HG03066 (cell line): Measurements from ENCODE around the gene CD44.
A peak's percentile ranks its signal among the peaks of the same experiment; 100 is the strongest.

Source experiments
- ATAC-seq: cut with Tn5 transposase; IDR thresholded peaks from one replicate; pipeline ENCODE4 v1.9.1; 2021; ENCODE audit warnings: low read depth; ENCODE audit not compliant: unreplicated experiment

CD44 gene

GRCh38 chr11:35136311-35136710 is 2.7 kb upstream of the CD44 start:
- no peak for ATAC-seq

- no peak for ATAC-seq
Observed at GRCh38 chr11:35138058-35138457, 913 bp upstream of the CD44 start.

GRCh38 chr11:35138606-35138942 is 397 bp upstream of the CD44 start:
- ATAC-seq: no peak

GRCh38 chr11:35139722-35140282 is 831 bp downstream of the CD44 start:
- ATAC-seq: no peak

- ATAC-seq: no peak
Observed at GRCh38 chr11:35141071-35141470, 2.1 kb downstream of the CD44 start.

- ATAC-seq: no peak
Observed at GRCh38 chr11:35141571-35141971, 2.6 kb downstream of the CD44 start.

GRCh38 chr11:35142481-35143075 is 3.6 kb downstream of the CD44 start:
- no peak for ATAC-seq

- ATAC-seq: no peak
Observed at GRCh38 chr11:35143297-35144135, 4.5 kb downstream of the CD44 start.

GRCh38 chr11:35144136-35144741 is 5.3 kb downstream of the CD44 start:
- peak; percentile 40 for ATAC-seq

- ATAC-seq: no peak
Observed at GRCh38 chr11:35144806-35145205, 5.8 kb downstream of the CD44 start.

GRCh38 chr11:35145271-35145670 is 6.3 kb downstream of the CD44 start:
- ATAC-seq: peak; percentile 67

- ATAC-seq: peak; percentile 28
Observed at GRCh38 chr11:35146074-35146521, 7.1 kb downstream of the CD44 start.

GRCh38 chr11:35146711-35147110 is 7.7 kb downstream of the CD44 start:
- ATAC-seq: no peak

GRCh38 chr11:35147235-35147634 is 8.3 kb downstream of the CD44 start:
- no peak for ATAC-seq

- no peak for ATAC-seq
Observed at GRCh38 chr11:35148163-35148837, 9.3 kb downstream of the CD44 start.

GRCh38 chr11:35150454-35150853 is 11.5 kb downstream of the CD44 start:
- no peak for ATAC-seq

GRCh38 chr11:35151241-35151640 is 12.3 kb downstream of the CD44 start:
- ATAC-seq: no peak

- no peak for ATAC-seq
Observed at GRCh38 chr11:35151683-35152280, 12.8 kb downstream of the CD44 start.

GRCh38 chr11:35152575-35152974 is 13.6 kb downstream of the CD44 start:
- no peak for ATAC-seq

- no peak for ATAC-seq
Observed at GRCh38 chr11:35153280-35153679, 14.3 kb downstream of the CD44 start.

GRCh38 chr11:35154952-35155351 is 16.0 kb downstream of the CD44 start:
- no peak for ATAC-seq
